HepG2 (cell line): ENCODE measurements around the gene PNLIP. TPM values are rescaled to one million over a fixed set of nuclear protein-coding genes. Genes with fewer than 3 reads are reported as not detected.

Experiments
- ATAC-seq: fragments of 200-7000 bp; cut with Tn5 transposase; 3 replicates; pipeline ENCODE4 v1.9.1; 2020; ENCODE audit warnings: mild to moderate bottlenecking, moderate library complexity
- BruUV-seq: library from RNA; stranded (reverse); fragments of 400-500 nt; replicated peaks from 2 replicates; lab custom pipeline; 2021; lab: Mats Ljungman, UMichigan
- CTCF ChIA-PET: fragments of 300-600 bp; formaldehyde crosslinking; extraction: SDS; loops from one replicate; lab custom pipeline; 2021; ENCODE audit warnings: low total read pairs, inconsistent platforms, low intra/inter-chr PET ratio; lab: Yijun Ruan, JAX
- POLR2A ChIA-PET: fragments of 350-600 bp; sonication (Branson Sonifier 250); formaldehyde crosslinking; loops from one replicate; lab custom pipeline; 2020; ENCODE audit warnings: antibody characterized with exemption, inconsistent platforms; lab: Yijun Ruan, JAX
- DNase-seq: peaks from one replicate; pipeline ENCODE4 v3.0.0-alpha.2; 2015; ENCODE audit warnings: low spot score
- FAIRE-seq: peaks from 3 replicates; lab custom pipeline; 2011; peaks lifted over from hg19 to GRCh38; lab: Jason Lieb, UNC
- H2AFZ ChIP-seq: one replicate; pipeline ENCODE4 v1.6.1; 2011; ENCODE audit warnings: low read length, inconsistent platforms
- H3K27ac ChIP-seq: fragments of 300-600 bp; 3 replicates; pipeline ENCODE4 v1.8.0; 2011; ENCODE audit warnings: mixed run types, mild to moderate bottlenecking, mixed read lengths, low read length, inconsistent platforms; ENCODE audit not compliant: insufficient read depth; ENCODE audit errors: extremely low read length
- H3K27me3 ChIP-seq, 2 experiments: fragments of 200-600 bp in 1 of 2; 2 replicates in 1 of 2; 3 replicates in 1 of 2; pipeline versions ENCODE4 v1.6.0 to v1.8.0; 2011; ENCODE audit warnings: low read length in 2 of 2, mild to moderate bottlenecking in 2 of 2, moderate library complexity in 2 of 2, inconsistent platforms in 1 of 2; ENCODE audit not compliant: insufficient read depth in 2 of 2, control insufficient read depth in 1 of 2
- H3K36me3 ChIP-seq, 2 experiments: fragments of 200-600 bp in 1 of 2; replicated peaks in 1 of 2; 2 replicates in 1 of 2; 3 replicates in 1 of 2; pipeline versions ENCODE4 v1.5.1 to v1.8.0; 2011; ENCODE audit warnings: low read length in 2 of 2, inconsistent platforms in 1 of 2; ENCODE audit not compliant: insufficient read depth in 2 of 2, control insufficient read depth in 1 of 2
- H3K4me1 ChIP-seq: 2 replicates; pipeline ENCODE4 v1.5.1; 2012; ENCODE audit warnings: low read length, inconsistent platforms; ENCODE audit not compliant: insufficient read depth
- H3K4me2 ChIP-seq: 2 replicates; pipeline ENCODE4 v1.6.0; 2011; ENCODE audit warnings: low read depth, low read length, inconsistent platforms
- H3K4me3 ChIP-seq, 3 experiments: fragments of 200-600 bp in 1 of 3; sonication (generic), shearing (Covaris generic) in 1 of 3; replicated peaks in 1 of 3; 2 replicates each; pipeline ENCODE4 v1.5.1; 2011 to 2016; ENCODE audit warnings: low read length in 3 of 3, inconsistent platforms in 2 of 3, low read depth in 2 of 3, mild to moderate bottlenecking in 2 of 3, control low read depth in 1 of 3, mixed read lengths in 1 of 3; ENCODE audit not compliant: insufficient read depth in 1 of 3
- H3K79me2 ChIP-seq: one replicate; pipeline ENCODE4 v1.6.1; 2011; ENCODE audit warnings: low read length, inconsistent platforms; ENCODE audit not compliant: insufficient read depth
- H3K9ac ChIP-seq: 2 replicates; pipeline ENCODE4 v1.6.0; 2011; ENCODE audit warnings: mild to moderate bottlenecking, low read depth, low read length, inconsistent platforms; ENCODE audit not compliant: insufficient read depth
- H3K9me3 ChIP-seq: 2 replicates; pipeline ENCODE4 v1.5.1; 2012; ENCODE audit warnings: mild to moderate bottlenecking, low read length
- H4K20me1 ChIP-seq: 2 replicates; pipeline ENCODE4 v1.6.0; 2011; ENCODE audit warnings: inconsistent platforms, mild to moderate bottlenecking, low read length, moderate library complexity; ENCODE audit not compliant: insufficient read depth
- BORCS8-MEF2B ChIP-seq: sonication (generic); formaldehyde crosslinking; IDR thresholded peaks from 2 replicates; pipeline ENCODE4 v1.8.0; 2022; ENCODE audit warnings: mild to moderate bottlenecking, missing genetic modification reagents
- EHMT2 ChIP-seq: fragments of 200-600 bp; sonication (generic); IDR thresholded peaks from 2 replicates; pipeline ENCODE4 v1.7.0; 2017; ENCODE audit warnings: antibody characterized with exemption, low read depth, low read length, borderline replicate concordance
- ERF ChIP-seq: IDR thresholded peaks from 2 replicates; pipeline ENCODE4 v1.6.1; 2018; ENCODE audit warnings: missing biosample characterization, missing genetic modification reagents
- KAT7 ChIP-seq: IDR thresholded peaks from 2 replicates; pipeline ENCODE4 v1.6.1; 2018; ENCODE audit warnings: borderline replicate concordance, missing compliant biosample characterization
- MED1 ChIP-seq: sonication (generic); formaldehyde crosslinking; IDR thresholded peaks from 2 replicates; pipeline ENCODE4 v1.4.0; 2020; ENCODE audit warnings: missing genetic modification reagents
- MZF1 ChIP-seq: sonication (generic); formaldehyde crosslinking; IDR thresholded peaks from 2 replicates; pipeline ENCODE4 v1.8.1; 2023; ENCODE audit warnings: mild to moderate bottlenecking, missing genetic modification reagents, borderline replicate concordance
- POGZ ChIP-seq: sonication (generic); formaldehyde crosslinking; IDR thresholded peaks from 2 replicates; pipeline ENCODE4 v1.4.0; 2020; ENCODE audit warnings: mild to moderate bottlenecking, missing genetic modification reagents
- POLR2AphosphoS2 ChIP-seq: IDR thresholded peaks from 2 replicates; pipeline ENCODE4 v1.6.1; 2011; ENCODE audit warnings: low read depth, low read length, improper control_type of control experiment
- SMYD3 ChIP-seq: sonication (generic); formaldehyde crosslinking; IDR thresholded peaks from 2 replicates; pipeline ENCODE4 v1.8.1; 2023; ENCODE audit warnings: mild to moderate bottlenecking, missing genetic modification reagents
- SRSF9 ChIP-seq: fragments of 200-400 bp; formaldehyde crosslinking; IDR thresholded peaks from 2 replicates; pipeline ENCODE4 v1.6.1; 2018; ENCODE audit warnings: borderline replicate concordance, mild to moderate bottlenecking, low read depth, low read length; ENCODE audit not compliant: insufficient read depth, poor library complexity, severe bottlenecking
- STAG1 ChIP-seq: sonication (generic); formaldehyde crosslinking; IDR thresholded peaks from 2 replicates; pipeline ENCODE4 v1.4.0; 2020; ENCODE audit warnings: missing genetic modification reagents
- ZC3H13 ChIP-seq: sonication (generic); formaldehyde crosslinking; IDR thresholded peaks from 2 replicates; pipeline ENCODE4 v1.8.1; 2023; ENCODE audit warnings: mild to moderate bottlenecking, missing genetic modification reagents, moderate library complexity
- WGBS: methylation state at CpG from one replicate; pipeline ENCODE4 v1.1.6; 2017; ENCODE audit warnings: low lambda C conversion rate; 5-methylcytosine and 5-hydroxymethylcytosine counted together
- in situ Hi-C: cut with HindIII; loops from 2 replicates; pipeline ENCODE4 v1.10.0; 2017; ENCODE audit warnings: low pct_unique_long_range_greater_than_20kb; ENCODE audit not compliant: extremely low pct_ligation_motif_present
- intact Hi-C: fragments of 100-400 bp; cut with micrococcal nuclease; formaldehyde crosslinking; loops from one replicate; pipeline ENCODE4 v1.10.0; 2022; ENCODE audit not compliant: unreplicated experiment
- polyA plus RNA-seq, 8 experiments: library from polyadenylated mRNA; depleted of rRNA in 3 of 8; stranded (reverse) in 7 of 8; unstranded in 1 of 8; fragments of >200 nt; fragmentation: Illumina TruSeq in 4 of 8; extraction: Trizol in 4 of 8; gene quantifications; 2 replicates each; pipeline versions ENCODE4 v1.2.1 to v1.2.3, GENCODE V29; 2011 to 2016; ENCODE audit warnings: low read depth in 4 of 8, missing spikeins in 1 of 8, mixed read lengths in 1 of 8; ENCODE audit not compliant: insufficient read depth in 1 of 8
- total RNA-seq, 5 experiments: library from RNA; depleted of rRNA; stranded (reverse); fragments of >200 nt; fragmentation: Illumina TruSeq; extraction: Trizol; gene quantifications; 2 replicates each; pipeline ENCODE4 v1.2.3, GENCODE V29; 2016; ENCODE audit warnings: low read depth in 1 of 5
- TF ChIP-seq, protein P1 (sequence below): sonication (generic); formaldehyde crosslinking; IDR thresholded peaks from one replicate; pipeline ENCODE4 v1.5.1; 2020; ENCODE audit warnings: mild to moderate bottlenecking, missing genetic modification reagents; ENCODE audit errors: not compliant biosample characterization
- TF ChIP-seq, protein P2 (sequence below): sonication (generic); formaldehyde crosslinking; IDR thresholded peaks from 2 replicates; pipeline ENCODE4 v1.4.0; 2020; ENCODE audit warnings: missing genetic modification reagents

The PNLIP gene
- total and polyA plus RNA-seq, 2 of the 13 experiments (the other 11 are each of a cell fraction or from before 2014, with no cell fraction given), result not detected

DNA sequence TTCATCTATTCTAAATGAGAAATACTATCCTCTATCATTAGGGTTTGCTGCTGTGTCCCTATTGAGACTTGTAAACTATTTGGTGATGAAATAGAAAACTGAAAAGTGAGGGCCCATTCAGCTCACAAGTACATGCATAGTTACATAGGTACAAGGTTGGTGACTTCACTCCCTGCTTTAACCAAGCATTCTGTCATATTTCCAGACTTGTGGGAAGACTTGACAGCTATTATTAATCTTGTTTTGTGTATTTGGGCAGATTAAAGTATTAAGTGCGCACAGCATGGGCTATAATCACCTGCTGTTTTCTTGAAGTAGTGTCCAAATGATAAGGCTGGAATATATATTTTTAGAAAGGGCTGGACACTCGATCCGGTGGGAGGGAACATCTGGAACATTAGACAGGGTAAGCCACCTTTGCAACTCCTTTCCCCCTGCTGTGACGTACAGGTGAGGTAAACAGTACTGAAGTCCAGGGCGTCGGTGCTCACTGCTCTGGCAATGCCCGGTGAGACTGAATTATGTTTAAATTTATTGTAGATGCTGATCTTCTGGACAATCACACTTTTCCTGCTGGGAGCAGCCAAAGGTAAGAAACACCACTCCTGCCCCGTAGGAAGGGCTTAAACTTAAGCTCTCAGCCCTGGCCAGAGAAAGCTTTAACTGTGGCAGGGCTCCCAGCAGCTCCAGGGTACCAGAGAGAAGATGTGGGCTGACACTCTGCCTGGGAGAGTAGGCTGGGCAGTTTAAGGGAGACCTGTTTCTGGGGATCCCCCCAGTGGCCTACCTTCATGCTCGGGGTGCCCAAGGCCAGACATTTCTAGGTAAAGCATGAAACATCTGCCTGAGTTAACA lies 45.1 kb downstream of the PNLIP start, which contains the start of gene PNLIPRP1:
TSS of gene PNLIPRP1 (plus strand) at position 370 of the 855 bp plus-strand sequence. CDS start at position 541, 171 bp downstream.
- CTCF ChIA-PET, result no interaction called here
- Histone ChIP-seq H3K4me1 (no peaks in the 10 kb centered on the region), H3K79me2 (no peaks in the 10 kb centered on the region), H3K4me3 (no peak within 1 kb of the TSS), H3K9me3 (no peaks in the 10 kb centered on the region), H3K9ac (no peak within 1 kb of the TSS), H3K36me3 (no peaks in the 10 kb centered on the region)
- in situ Hi-C loops, result no loop called here
- intact Hi-C loops, result no loop called here
- POLR2A ChIA-PET, result no interaction called here
- no TSS peak for BruUV-seq
- no peak for DNase-seq
- no peak for TF ChIP-seq POGZ (CRISPR knock-in tag)
- TF ChIP-seq ERF, result no peak
- TF ChIP-seq POLR2AphosphoS2, result no peak
- no peak for TF ChIP-seq EHMT2
- TF ChIP-seq MZF1 (CRISPR knock-in tag), result no peak
- TF ChIP-seq KAT7 (CRISPR knock-in tag), result no peak
- TF ChIP-seq MED1, result no peak
- TF ChIP-seq SMYD3, result no peak
- TF ChIP-seq STAG1 (CRISPR knock-in tag), result no peak
- TF ChIP-seq, protein P1, sequence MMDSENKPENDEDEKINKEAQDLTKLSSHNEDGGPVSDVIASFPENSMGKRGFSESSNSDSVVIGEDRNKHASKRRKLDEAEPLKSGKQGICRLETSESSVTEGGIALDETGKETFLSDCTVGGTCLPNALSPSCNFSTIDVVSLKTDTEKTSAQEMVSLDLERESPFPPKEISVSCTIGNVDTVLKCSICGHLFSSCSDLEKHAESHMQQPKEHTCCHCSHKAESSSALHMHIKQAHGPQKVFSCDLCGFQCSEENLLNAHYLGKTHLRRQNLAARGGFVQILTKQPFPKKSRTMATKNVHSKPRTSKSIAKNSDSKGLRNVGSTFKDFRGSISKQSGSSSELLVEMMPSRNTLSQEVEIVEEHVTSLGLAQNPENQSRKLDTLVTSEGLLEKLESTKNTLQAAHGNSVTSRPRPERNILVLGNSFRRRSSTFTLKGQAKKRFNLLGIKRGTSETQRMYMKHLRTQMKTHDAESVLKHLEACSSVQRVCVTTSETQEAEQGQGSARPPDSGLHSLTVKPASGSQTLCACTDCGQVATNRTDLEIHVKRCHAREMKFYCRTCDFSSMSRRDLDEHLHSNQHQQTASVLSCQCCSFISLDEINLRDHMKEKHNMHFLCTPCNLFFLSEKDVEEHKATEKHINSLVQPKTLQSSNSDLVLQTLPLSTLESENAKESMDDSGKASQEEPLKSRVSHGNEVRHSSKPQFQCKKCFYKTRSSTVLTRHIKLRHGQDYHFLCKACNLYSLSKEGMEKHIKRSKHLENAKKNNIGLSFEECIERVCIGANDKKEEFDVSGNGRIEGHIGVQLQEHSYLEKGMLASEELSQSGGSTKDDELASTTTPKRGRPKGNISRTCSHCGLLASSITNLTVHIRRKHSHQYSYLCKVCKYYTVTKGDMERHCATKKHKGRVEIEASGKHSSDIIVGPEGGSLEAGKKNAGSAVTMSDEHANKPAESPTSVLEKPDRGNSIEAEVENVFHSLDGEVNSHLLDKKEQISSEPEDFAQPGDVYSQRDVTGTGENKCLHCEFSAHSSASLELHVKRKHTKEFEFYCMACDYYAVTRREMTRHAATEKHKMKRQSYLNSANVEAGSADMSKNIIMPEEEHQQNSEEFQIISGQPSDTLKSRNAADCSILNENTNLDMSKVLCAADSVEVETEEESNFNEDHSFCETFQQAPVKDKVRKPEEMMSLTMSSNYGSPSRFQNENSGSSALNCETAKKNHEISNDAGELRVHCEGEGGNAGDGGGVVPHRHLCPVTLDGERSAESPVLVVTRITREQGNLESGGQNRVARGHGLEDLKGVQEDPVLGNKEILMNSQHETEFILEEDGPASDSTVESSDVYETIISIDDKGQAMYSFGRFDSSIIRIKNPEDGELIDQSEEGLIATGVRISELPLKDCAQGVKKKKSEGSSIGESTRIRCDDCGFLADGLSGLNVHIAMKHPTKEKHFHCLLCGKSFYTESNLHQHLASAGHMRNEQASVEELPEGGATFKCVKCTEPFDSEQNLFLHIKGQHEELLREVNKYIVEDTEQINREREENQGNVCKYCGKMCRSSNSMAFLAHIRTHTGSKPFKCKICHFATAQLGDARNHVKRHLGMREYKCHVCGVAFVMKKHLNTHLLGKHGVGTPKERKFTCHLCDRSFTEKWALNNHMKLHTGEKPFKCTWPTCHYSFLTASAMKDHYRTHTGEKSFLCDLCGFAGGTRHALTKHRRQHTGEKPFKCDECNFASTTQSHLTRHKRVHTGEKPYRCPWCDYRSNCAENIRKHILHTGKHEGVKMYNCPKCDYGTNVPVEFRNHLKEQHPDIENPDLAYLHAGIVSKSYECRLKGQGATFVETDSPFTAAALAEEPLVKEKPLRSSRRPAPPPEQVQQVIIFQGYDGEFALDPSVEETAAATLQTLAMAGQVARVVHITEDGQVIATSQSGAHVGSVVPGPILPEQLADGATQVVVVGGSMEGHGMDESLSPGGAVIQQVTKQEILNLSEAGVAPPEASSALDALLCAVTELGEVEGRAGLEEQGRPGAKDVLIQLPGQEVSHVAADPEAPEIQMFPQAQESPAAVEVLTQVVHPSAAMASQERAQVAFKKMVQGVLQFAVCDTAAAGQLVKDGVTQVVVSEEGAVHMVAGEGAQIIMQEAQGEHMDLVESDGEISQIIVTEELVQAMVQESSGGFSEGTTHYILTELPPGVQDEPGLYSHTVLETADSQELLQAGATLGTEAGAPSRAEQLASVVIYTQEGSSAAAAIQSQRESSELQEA (CRISPR knock-in tag), result no peak
- no peak for TF ChIP-seq SRSF9
- no peak for TF ChIP-seq BORCS8-MEF2B (CRISPR knock-in tag)
- TF ChIP-seq, protein P2, sequence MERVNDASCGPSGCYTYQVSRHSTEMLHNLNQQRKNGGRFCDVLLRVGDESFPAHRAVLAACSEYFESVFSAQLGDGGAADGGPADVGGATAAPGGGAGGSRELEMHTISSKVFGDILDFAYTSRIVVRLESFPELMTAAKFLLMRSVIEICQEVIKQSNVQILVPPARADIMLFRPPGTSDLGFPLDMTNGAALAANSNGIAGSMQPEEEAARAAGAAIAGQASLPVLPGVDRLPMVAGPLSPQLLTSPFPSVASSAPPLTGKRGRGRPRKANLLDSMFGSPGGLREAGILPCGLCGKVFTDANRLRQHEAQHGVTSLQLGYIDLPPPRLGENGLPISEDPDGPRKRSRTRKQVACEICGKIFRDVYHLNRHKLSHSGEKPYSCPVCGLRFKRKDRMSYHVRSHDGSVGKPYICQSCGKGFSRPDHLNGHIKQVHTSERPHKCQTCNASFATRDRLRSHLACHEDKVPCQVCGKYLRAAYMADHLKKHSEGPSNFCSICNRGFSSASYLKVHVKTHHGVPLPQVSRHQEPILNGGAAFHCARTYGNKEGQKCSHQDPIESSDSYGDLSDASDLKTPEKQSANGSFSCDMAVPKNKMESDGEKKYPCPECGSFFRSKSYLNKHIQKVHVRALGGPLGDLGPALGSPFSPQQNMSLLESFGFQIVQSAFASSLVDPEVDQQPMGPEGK (CRISPR knock-in tag), result no peak
- TF ChIP-seq ZC3H13, result no peak
- TF ChIP-seq, all 625 proteins: peak for 0
- H3K4me2 ChIP-seq, result no peak within 1 kb of the TSS
- WGBS, result 0% methylated on average over 8 of the region's 9 CpGs
- ATAC-seq (no peak), FAIRE-seq (no peak)
- H3K27ac ChIP-seq, result no peak within 1 kb of the TSS
- H4K20me1 ChIP-seq, result no peaks in the 10 kb centered on the region
- peaks cover 2 to 23% of the 10 kb centered on the region in 2 experiments; a peak in 2 of 5 replicates for H3K27me3 ChIP-seq
- H2AFZ ChIP-seq, result no peak within 1 kb of the TSS
